ENCODE results near the gene FLYWCH2.

Gene FLYWCH2

DNA sequence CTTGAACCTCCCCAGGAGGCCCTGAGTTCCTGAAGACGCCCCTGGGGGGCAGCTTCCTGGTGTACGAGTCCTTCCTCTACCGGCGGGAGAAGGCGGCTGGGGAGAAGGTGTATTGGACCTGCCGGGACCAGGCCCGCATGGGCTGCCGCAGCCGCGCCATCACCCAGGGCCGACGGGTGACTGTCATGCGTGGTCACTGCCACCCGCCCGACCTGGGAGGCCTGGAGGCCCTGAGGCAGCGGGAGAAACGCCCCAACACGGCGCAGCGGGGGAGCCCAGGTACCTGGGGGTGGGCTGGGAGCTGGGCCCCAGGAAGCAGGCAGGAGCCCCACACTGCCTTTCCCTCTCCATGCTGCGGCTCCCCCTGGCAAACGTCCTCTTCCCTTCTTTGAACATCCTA is 50.7 kb downstream of the FLYWCH2 start:
- Histone ChIP-seq H3K56ac (ENCODE audit: low read length) (no peak overlapping the region), H2AK5ac (ENCODE audit: low read length) (no peak overlapping the region), H3K23ac (ENCODE audit: low read length) (no peak overlapping the region), H2BK120ac (ENCODE audit: low read depth, low read length) (no peak overlapping the region), H3K4me2 (ENCODE audit: low read length) (no peak overlapping the region), H3K36me3 (ENCODE audit: control insufficient read depth, insufficient read depth, low read length) (no peaks in the 10 kb centered on the region), H3K27ac (ENCODE audit: low read depth, low read length) (no peak overlapping the region), H3K27me3 (ENCODE audit: insufficient read depth, low read length, poor library complexity) (no peaks in the 10 kb centered on the region), H3K4ac (ENCODE audit: low read depth, low read length) (no peak overlapping the region), H3K79me1 (ENCODE audit: low read length) (no peaks in the 10 kb centered on the region), H4K8ac (ENCODE audit: low read depth, low read length) (no peak overlapping the region), H2BK15ac (replicated peaks; ENCODE audit: low read depth) (no peak overlapping the region), H2BK5ac (ENCODE audit: low read length) (no peak overlapping the region), H3K4me3 (ENCODE audit: low read length) (no peak overlapping the region), H3K79me2 (ENCODE audit: control insufficient read depth, insufficient read depth, low read length) (no peaks in the 10 kb centered on the region), H3K4me1 (ENCODE audit: control insufficient read depth, low read depth, low read length) (no peaks in the 10 kb centered on the region), H4K5ac (ENCODE audit: low read length) (no peak overlapping the region), H3K9ac (ENCODE audit: low read length) (no peak overlapping the region), H3K18ac (ENCODE audit: low read length) (no peak overlapping the region)
- DNase-seq, result no peak
- WGBS (ENCODE audit: extremely low coverage, insufficient coverage, low lambda C conversion rate), result no CpG with 5 or more reads among the region's 22 CpGs

DNA sequence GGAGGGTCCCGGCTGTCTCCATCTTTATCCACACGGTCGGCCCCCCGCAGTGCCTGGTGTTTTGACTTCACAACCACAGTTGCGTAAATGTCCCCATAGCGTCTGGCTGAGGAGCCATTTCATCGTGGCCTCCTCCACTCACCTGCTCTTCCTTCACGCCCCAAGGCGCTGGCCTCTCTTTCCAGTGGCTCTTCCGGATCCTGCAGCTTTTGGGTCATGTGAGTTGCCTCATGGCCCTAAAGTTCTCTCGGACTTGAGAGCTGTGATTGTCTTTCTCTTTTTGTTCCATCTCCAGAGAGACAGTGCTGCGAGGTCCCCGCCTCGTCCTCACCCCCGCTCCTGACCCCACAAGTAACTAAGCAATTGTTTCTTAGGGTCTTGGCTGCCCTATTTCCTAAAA is 51.4 kb downstream of the FLYWCH2 start:
- Histone ChIP-seq H3K79me1 (ENCODE audit: low read length) (no peaks in the 10 kb centered on the region), H2BK120ac (ENCODE audit: low read depth, low read length) (no peak overlapping the region), H3K27me3 (ENCODE audit: insufficient read depth, low read length, poor library complexity) (no peaks in the 10 kb centered on the region), H3K23ac (ENCODE audit: low read length) (no peak overlapping the region), H3K79me2 (ENCODE audit: control insufficient read depth, insufficient read depth, low read length) (no peaks in the 10 kb centered on the region), H4K8ac (ENCODE audit: low read depth, low read length) (no peak overlapping the region), H2AK5ac (ENCODE audit: low read length) (no peak overlapping the region), H3K4me3 (ENCODE audit: low read length) (no peak overlapping the region), H3K4me1 (ENCODE audit: control insufficient read depth, low read depth, low read length) (no peaks in the 10 kb centered on the region), H3K56ac (ENCODE audit: low read length) (no peak overlapping the region), H2BK15ac (replicated peaks; ENCODE audit: low read depth) (no peak overlapping the region), H3K9ac (ENCODE audit: low read length) (no peak overlapping the region), H3K18ac (ENCODE audit: low read length) (no peak overlapping the region), H3K4ac (ENCODE audit: low read depth, low read length) (no peak overlapping the region), H3K36me3 (ENCODE audit: control insufficient read depth, insufficient read depth, low read length) (no peaks in the 10 kb centered on the region), H4K5ac (ENCODE audit: low read length) (no peak overlapping the region), H2BK5ac (ENCODE audit: low read length) (no peak overlapping the region), H3K27ac (ENCODE audit: low read depth, low read length) (no peak overlapping the region), H3K4me2 (ENCODE audit: low read length) (no peak overlapping the region)
- DNase-seq, result no peak
- no CpG with 5 or more reads among the region's 15 CpGs for WGBS (ENCODE audit: extremely low coverage, insufficient coverage, low lambda C conversion rate)

DNA sequence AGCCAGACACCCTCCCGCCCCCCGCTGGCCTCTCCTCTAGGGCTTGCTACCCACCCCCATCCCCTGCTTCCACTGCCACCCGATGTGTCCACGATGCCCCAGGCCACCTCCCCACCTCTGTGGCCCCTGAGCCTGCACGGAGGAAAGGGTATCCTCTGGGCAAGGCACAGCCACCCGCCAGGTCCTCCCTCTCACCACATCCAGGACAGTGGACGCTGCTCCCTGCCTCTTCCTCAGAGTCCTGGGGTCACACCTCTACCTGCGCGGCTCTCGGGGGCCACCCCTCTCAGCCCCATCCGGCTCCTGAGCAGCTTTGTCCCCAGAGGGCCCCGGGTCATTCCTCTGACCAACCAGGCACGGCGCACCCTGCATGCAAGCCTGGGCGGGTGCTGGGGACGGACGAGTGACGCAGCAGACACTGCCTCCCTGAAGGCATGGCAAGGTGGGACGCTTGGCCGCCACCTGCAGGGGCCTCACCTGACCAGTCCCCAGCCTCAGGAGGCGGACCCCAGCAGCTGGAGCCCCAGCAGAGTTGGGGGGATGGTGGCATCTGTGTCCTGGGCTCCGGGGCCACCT is 53.5 kb downstream of the FLYWCH2 start:
- no CpG with 5 or more reads among the region's 22 CpGs for WGBS (ENCODE audit: extremely low coverage, insufficient coverage, low lambda C conversion rate)
- Histone ChIP-seq H4K8ac (ENCODE audit: low read depth, low read length) (no peak overlapping the region), H2BK120ac (ENCODE audit: low read depth, low read length) (no peak overlapping the region), H4K5ac (ENCODE audit: low read length) (no peak overlapping the region), H3K4ac (ENCODE audit: low read depth, low read length) (no peak overlapping the region), H3K4me1 (ENCODE audit: control insufficient read depth, low read depth, low read length) (no peaks in the 10 kb centered on the region), H3K27me3 (ENCODE audit: insufficient read depth, low read length, poor library complexity) (no peaks in the 10 kb centered on the region), H2BK15ac (replicated peaks; ENCODE audit: low read depth) (no peak overlapping the region), H3K4me3 (ENCODE audit: low read length) (no peak overlapping the region), H2BK5ac (ENCODE audit: low read length) (no peak overlapping the region), H3K4me2 (ENCODE audit: low read length) (no peak overlapping the region), H2AK5ac (ENCODE audit: low read length) (no peak overlapping the region), H3K56ac (ENCODE audit: low read length) (no peak overlapping the region), H3K36me3 (ENCODE audit: control insufficient read depth, insufficient read depth, low read length) (no peaks in the 10 kb centered on the region), H3K18ac (ENCODE audit: low read length) (no peak overlapping the region), H3K27ac (ENCODE audit: low read depth, low read length) (no peak overlapping the region), H3K79me1 (ENCODE audit: low read length) (no peaks in the 10 kb centered on the region), H3K23ac (ENCODE audit: low read length) (no peak overlapping the region), H3K79me2 (ENCODE audit: control insufficient read depth, insufficient read depth, low read length) (no peaks in the 10 kb centered on the region), H3K9ac (ENCODE audit: low read length) (no peak overlapping the region)
- DNase-seq, result no peak

DNA sequence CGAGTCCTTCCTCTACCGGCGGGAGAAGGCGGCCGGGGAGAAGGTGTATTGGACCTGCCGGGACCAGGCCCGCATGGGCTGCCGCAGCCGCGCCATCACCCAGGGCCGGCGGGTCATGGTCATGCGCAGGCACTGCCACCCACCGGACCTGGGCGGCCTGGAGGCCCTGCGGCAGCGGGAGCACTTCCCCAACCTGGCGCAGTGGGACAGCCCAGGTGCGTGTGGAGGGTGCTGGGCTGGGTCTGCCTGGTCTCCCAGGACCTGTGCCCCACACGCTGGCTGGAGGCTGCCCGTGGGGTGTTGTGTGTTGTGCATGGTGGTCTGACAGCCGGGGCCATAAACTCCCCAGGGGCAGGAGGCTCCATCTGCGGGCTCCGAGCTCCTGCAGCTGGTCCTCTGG is 54.2 kb downstream of the FLYWCH2 start:
- no peak overlapping the region for H2AK5ac ChIP-seq (ENCODE audit: low read length)
- no peak overlapping the region for H2BK15ac ChIP-seq (replicated peaks; ENCODE audit: low read depth)
- H2BK120ac ChIP-seq (ENCODE audit: low read depth, low read length), result no peak overlapping the region
- H3K27ac ChIP-seq (ENCODE audit: low read depth, low read length), result no peak overlapping the region
- no peak overlapping the region for H3K9ac ChIP-seq (ENCODE audit: low read length)
- H2BK5ac ChIP-seq (ENCODE audit: low read length), result no peak overlapping the region
- H4K8ac ChIP-seq (ENCODE audit: low read depth, low read length), result no peak overlapping the region
- no peak overlapping the region for H3K4ac ChIP-seq (ENCODE audit: low read depth, low read length)
- no peak overlapping the region for H3K4me3 ChIP-seq (ENCODE audit: low read length)
- WGBS (ENCODE audit: extremely low coverage, insufficient coverage, low lambda C conversion rate), result no CpG with 5 or more reads among the region's 24 CpGs
- H3K4me2 ChIP-seq (ENCODE audit: low read length), result no peak overlapping the region
- no peak for DNase-seq
- H3K56ac ChIP-seq (ENCODE audit: low read length), result no peak overlapping the region
- H3K23ac ChIP-seq (ENCODE audit: low read length), result no peak overlapping the region
- H3K27me3 ChIP-seq (ENCODE audit: insufficient read depth, low read length, poor library complexity), result no peaks in the 10 kb centered on the region
- H3K79me2 ChIP-seq (ENCODE audit: control insufficient read depth, insufficient read depth, low read length), result no peaks in the 10 kb centered on the region
- H3K36me3 ChIP-seq (ENCODE audit: control insufficient read depth, insufficient read depth, low read length), result no peaks in the 10 kb centered on the region
- no peak overlapping the region for H4K5ac ChIP-seq (ENCODE audit: low read length)
- no peaks in the 10 kb centered on the region for H3K79me1 ChIP-seq (ENCODE audit: low read length)
- no peak overlapping the region for H3K18ac ChIP-seq (ENCODE audit: low read length)
- H3K4me1 ChIP-seq (ENCODE audit: control insufficient read depth, low read depth, low read length), result no peaks in the 10 kb centered on the region

DNA sequence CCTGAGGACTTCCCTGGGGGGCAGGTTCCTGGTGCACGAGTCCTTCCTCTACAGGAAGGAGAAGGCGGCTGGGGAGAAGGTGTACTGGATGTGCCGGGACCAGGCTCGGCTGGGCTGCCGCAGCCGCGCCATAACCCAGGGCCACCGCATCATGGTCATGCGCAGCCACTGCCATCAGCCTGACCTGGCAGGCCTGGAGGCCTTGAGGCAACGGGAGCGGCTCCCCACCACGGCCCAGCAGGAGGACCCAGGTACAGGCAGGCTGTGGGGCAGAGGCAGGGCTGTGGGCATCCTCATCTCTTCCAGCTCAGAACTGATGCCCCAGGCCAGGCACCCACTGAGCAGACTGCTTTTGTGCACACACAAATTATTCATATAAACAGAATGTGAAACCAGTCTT is 55.2 kb downstream of the FLYWCH2 start:
- H3K4me3 ChIP-seq (ENCODE audit: low read length), result no peak overlapping the region
- H3K27ac ChIP-seq (ENCODE audit: low read depth, low read length), result no peak overlapping the region
- H4K5ac ChIP-seq (ENCODE audit: low read length), result no peak overlapping the region
- no peak for DNase-seq
- H3K4me1 ChIP-seq (ENCODE audit: control insufficient read depth, low read depth, low read length), result no peaks in the 10 kb centered on the region
- no peak overlapping the region for H3K4ac ChIP-seq (ENCODE audit: low read depth, low read length)
- H2BK5ac ChIP-seq (ENCODE audit: low read length), result no peak overlapping the region
- no peaks in the 10 kb centered on the region for H3K79me2 ChIP-seq (ENCODE audit: control insufficient read depth, insufficient read depth, low read length)
- H4K8ac ChIP-seq (ENCODE audit: low read depth, low read length), result no peak overlapping the region
- H3K56ac ChIP-seq (ENCODE audit: low read length), result no peak overlapping the region
- H2BK120ac ChIP-seq (ENCODE audit: low read depth, low read length), result no peak overlapping the region
- H3K27me3 ChIP-seq (ENCODE audit: insufficient read depth, low read length, poor library complexity), result no peaks in the 10 kb centered on the region
- no peak overlapping the region for H2BK15ac ChIP-seq (replicated peaks; ENCODE audit: low read depth)
- no peak overlapping the region for H3K9ac ChIP-seq (ENCODE audit: low read length)
- H3K4me2 ChIP-seq (ENCODE audit: low read length), result no peak overlapping the region
- no peaks in the 10 kb centered on the region for H3K79me1 ChIP-seq (ENCODE audit: low read length)
- H3K23ac ChIP-seq (ENCODE audit: low read length), result no peak overlapping the region
- H2AK5ac ChIP-seq (ENCODE audit: low read length), result no peak overlapping the region
- WGBS (ENCODE audit: extremely low coverage, insufficient coverage, low lambda C conversion rate), result no CpG with 5 or more reads among the region's 12 CpGs
- H3K18ac ChIP-seq (ENCODE audit: low read length), result no peak overlapping the region
- H3K36me3 ChIP-seq (ENCODE audit: control insufficient read depth, insufficient read depth, low read length), result no peaks in the 10 kb centered on the region

DNA sequence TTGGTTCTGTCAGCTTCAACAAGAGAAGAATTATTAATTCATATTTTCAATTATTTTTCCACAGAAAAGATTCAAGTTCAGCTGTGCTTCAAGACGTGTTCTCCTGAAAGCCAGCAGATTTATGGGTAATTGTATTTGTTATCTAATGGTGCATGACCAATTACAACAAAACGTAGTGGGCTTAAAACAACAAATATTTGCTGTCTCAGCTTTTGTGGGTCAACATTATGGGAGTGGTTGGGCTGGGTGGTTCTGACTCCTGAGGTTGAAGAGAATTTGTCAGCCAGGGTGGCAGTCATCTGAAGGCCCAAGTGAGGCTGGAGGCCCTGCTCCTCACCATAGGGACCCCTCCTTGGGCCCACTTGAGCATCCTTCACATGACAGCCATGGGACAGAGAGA is 57.0 kb downstream of the FLYWCH2 start:
- H3K4me1 ChIP-seq (ENCODE audit: control insufficient read depth, low read depth, low read length), result no peaks in the 10 kb centered on the region
- WGBS (ENCODE audit: extremely low coverage, insufficient coverage, low lambda C conversion rate), result no CpG with 5 or more reads among the region's 2 CpGs
- no peak overlapping the region for H3K4me2 ChIP-seq (ENCODE audit: low read length)
- H3K4ac ChIP-seq (ENCODE audit: low read depth, low read length), result no peak overlapping the region
- H2AK5ac ChIP-seq (ENCODE audit: low read length), result no peak overlapping the region
- H3K79me1 ChIP-seq (ENCODE audit: low read length), result no peaks in the 10 kb centered on the region
- no peak overlapping the region for H2BK5ac ChIP-seq (ENCODE audit: low read length)
- no peak for DNase-seq
- no peak overlapping the region for H3K18ac ChIP-seq (ENCODE audit: low read length)
- H4K5ac ChIP-seq (ENCODE audit: low read length), result no peak overlapping the region
- H3K9ac ChIP-seq (ENCODE audit: low read length), result no peak overlapping the region
- no peaks in the 10 kb centered on the region for H3K36me3 ChIP-seq (ENCODE audit: control insufficient read depth, insufficient read depth, low read length)
- H4K8ac ChIP-seq (ENCODE audit: low read depth, low read length), result no peak overlapping the region
- no peak overlapping the region for H3K4me3 ChIP-seq (ENCODE audit: low read length)
- H2BK120ac ChIP-seq (ENCODE audit: low read depth, low read length), result no peak overlapping the region
- H3K27ac ChIP-seq (ENCODE audit: low read depth, low read length), result no peak overlapping the region
- no peaks in the 10 kb centered on the region for H3K27me3 ChIP-seq (ENCODE audit: insufficient read depth, low read length, poor library complexity)
- H3K56ac ChIP-seq (ENCODE audit: low read length), result no peak overlapping the region
- no peak overlapping the region for H3K23ac ChIP-seq (ENCODE audit: low read length)
- H2BK15ac ChIP-seq (replicated peaks; ENCODE audit: low read depth), result no peak overlapping the region
- H3K79me2 ChIP-seq (ENCODE audit: control insufficient read depth, insufficient read depth, low read length), result no peaks in the 10 kb centered on the region
